Measurements from ENCODE around the gene DPP7.

The DPP7 gene

GRCh38 chr9:137095664-137096517 lies 18.6 kb downstream of the DPP7 start:
- Histone ChIP-seq H3K27me3 (ENCODE audit: insufficient read depth, poor library complexity, severe bottlenecking) (no peaks in the 10 kb centered on the region), H3K4me3 (replicated peaks; ENCODE audit: insufficient read depth, low read length) (no peak overlapping the region), H3K27ac (replicated peaks) (no peak overlapping the region)
- TF ChIP-seq CTCF (IDR thresholded peaks at IDR 0.05; ENCODE audit: insufficient read depth, low read length): no peak
- no peak for TF ChIP-seq GABPA (IDR thresholded peaks at IDR 0.05; ENCODE audit: low read depth)
- TF ChIP-seq REST (IDR thresholded peaks at IDR 0.05; ENCODE audit: insufficient replicate concordance, low read depth): no peak
- no peak for TF ChIP-seq POLR2AphosphoS5 (IDR thresholded peaks at IDR 0.05; ENCODE audit: low read depth)
- TF ChIP-seq SPI1 (IDR thresholded peaks at IDR 0.05; ENCODE audit: borderline replicate concordance, low read depth): no peak
- no peak for DNase-seq (ENCODE audit: low read depth in 1 of 2, low spot score in 1 of 2)

- Histone ChIP-seq H3K4me3 (replicated peaks; ENCODE audit: insufficient read depth, low read length) (no peak overlapping the region), H3K27ac (replicated peaks) (no peak overlapping the region), H3K27me3 (ENCODE audit: insufficient read depth, poor library complexity, severe bottlenecking) (no peaks in the 10 kb centered on the region)
- TF ChIP-seq POLR2AphosphoS5 (IDR thresholded peaks at IDR 0.05; ENCODE audit: low read depth): no peak
- 0 out of 2 replicates have a peak, but pooled peaks have one; percentile 48 for TF ChIP-seq SPI1 (IDR thresholded peaks at IDR 0.05; ENCODE audit: borderline replicate concordance, low read depth)
- DNase-seq (ENCODE audit: low read depth in 1 of 2, low spot score in 1 of 2): peak in 1 of 2 experiments; percentile 28
Measured at GRCh38 chr9:137089232-137089947, 25.1 kb downstream of the DPP7 start.

- H3K27me3 ChIP-seq (ENCODE audit: insufficient read depth, poor library complexity, severe bottlenecking): no peaks in the 10 kb centered on the region
- no peak for DNase-seq (ENCODE audit: low read depth in 1 of 2, low spot score in 1 of 2)
- no peak for TF ChIP-seq CTCF (IDR thresholded peaks at IDR 0.05; ENCODE audit: insufficient read depth, low read length)
- TF ChIP-seq POLR2AphosphoS5 (IDR thresholded peaks at IDR 0.05; ENCODE audit: low read depth): no peak
- no peak for TF ChIP-seq SPI1 (IDR thresholded peaks at IDR 0.05; ENCODE audit: borderline replicate concordance, low read depth)
- TF ChIP-seq REST (IDR thresholded peaks at IDR 0.05; ENCODE audit: insufficient replicate concordance, low read depth): no peak
- no peak for TF ChIP-seq GABPA (IDR thresholded peaks at IDR 0.05; ENCODE audit: low read depth)
- peak overlapping the region; percentile 80; the same call in 1 of the 2 replicates for H3K27ac ChIP-seq (replicated peaks)
- H3K4me3 ChIP-seq (replicated peaks; ENCODE audit: insufficient read depth, low read length): no peak overlapping the region
Measured at GRCh38 chr9:137088121-137088520, 26.4 kb downstream of the DPP7 start.

- H3K27ac ChIP-seq (replicated peaks): peak overlapping the region; percentile 80
Measured at GRCh38 chr9:137087409-137087925, 27.1 kb downstream of the DPP7 start.

More at GRCh38 chr9:137087409-137087925, 27.1 kb downstream of the DPP7 start:
- Histone ChIP-seq H3K27me3 (ENCODE audit: insufficient read depth, poor library complexity, severe bottlenecking) (no peaks in the 10 kb centered on the region), H3K4me3 (replicated peaks; ENCODE audit: insufficient read depth, low read length) (peak overlapping the region; percentile 50)
- peak in 1 of 2 experiments; percentile 42 for DNase-seq (ENCODE audit: low read depth in 1 of 2, low spot score in 1 of 2)
- TF ChIP-seq POLR2AphosphoS5 (IDR thresholded peaks at IDR 0.05; ENCODE audit: low read depth) (no peak), REST (IDR thresholded peaks at IDR 0.05; ENCODE audit: insufficient replicate concordance, low read depth) (no peak), GABPA (IDR thresholded peaks at IDR 0.05; ENCODE audit: low read depth) (peak; percentile 62; the same call in 1 of the 2 replicates), CTCF (IDR thresholded peaks at IDR 0.05; ENCODE audit: insufficient read depth, low read length) (no peak), SPI1 (IDR thresholded peaks at IDR 0.05; ENCODE audit: borderline replicate concordance, low read depth) (no peak)

Measured in HL-60 (cell line).